HUES6 (cell line): ENCODE results near the gene EFEMP1.

ENCODE experiments used
- H3K27ac ChIP-seq: 2 replicates; pipeline ENCODE4 v1.7.0; 2013; ENCODE audit warnings: low read depth, mild to moderate bottlenecking, low read length, inconsistent platforms
- H3K27me3 ChIP-seq: 2 replicates; pipeline ENCODE4 v1.6.1; 2013; ENCODE audit warnings: low read length; ENCODE audit not compliant: control insufficient read depth, insufficient read depth
- H3K36me3 ChIP-seq: 2 replicates; pipeline ENCODE4 v1.6.1; 2013; ENCODE audit warnings: low read length; ENCODE audit not compliant: control insufficient read depth, insufficient read depth
- H3K4me1 ChIP-seq: 2 replicates; pipeline ENCODE4 v1.6.1; 2013; ENCODE audit warnings: low read length; ENCODE audit not compliant: control insufficient read depth, insufficient read depth
- H3K4me3 ChIP-seq: 2 replicates; pipeline ENCODE4 v1.5.1; 2013; ENCODE audit warnings: low read depth, low read length
- H3K9ac ChIP-seq: one replicate; pipeline ENCODE4 v1.6.1; 2013; ENCODE audit warnings: mild to moderate bottlenecking, low read length
- H3K9me3 ChIP-seq: 2 replicates; pipeline ENCODE4 v1.6.1; 2013; ENCODE audit warnings: low read depth, low read length; ENCODE audit not compliant: control insufficient read depth, insufficient read depth

Gene EFEMP1

GRCh38 chr2:55865096-55865835 lies 58.3 kb downstream of the EFEMP1 start:
- Histone ChIP-seq H3K9ac (no peak overlapping the region), H3K4me1 (no peaks in the 10 kb centered on the region), H3K36me3 (no peaks in the 10 kb centered on the region), H3K9me3 (no peaks in the 10 kb centered on the region), H3K27ac (no peak overlapping the region), H3K27me3 (no peaks in the 10 kb centered on the region), H3K4me3 (no peak overlapping the region)

GRCh38 chr2:55864351-55865084 lies 59.1 kb downstream of the EFEMP1 start:
- no peaks in the 10 kb centered on the region for H3K4me1 ChIP-seq
- H3K27ac ChIP-seq, result no peak overlapping the region
- H3K9me3 ChIP-seq, result no peaks in the 10 kb centered on the region
- H3K4me3 ChIP-seq, result no peak overlapping the region
- no peaks in the 10 kb centered on the region for H3K27me3 ChIP-seq
- H3K36me3 ChIP-seq, result no peaks in the 10 kb centered on the region
- no peak overlapping the region for H3K9ac ChIP-seq

- Histone ChIP-seq H3K9ac (no peak overlapping the region), H3K4me3 (no peak overlapping the region), H3K9me3 (no peaks in the 10 kb centered on the region), H3K27me3 (no peaks in the 10 kb centered on the region), H3K36me3 (no peaks in the 10 kb centered on the region), H3K27ac (no peak overlapping the region), H3K4me1 (no peaks in the 10 kb centered on the region)
These were observed 60.8 kb downstream of the EFEMP1 start for GRCh38 chr2:55862673-55863390.

GRCh38 chr2:55862246-55862645 lies 61.3 kb downstream of the EFEMP1 start:
- Histone ChIP-seq H3K27me3 (no peaks in the 10 kb centered on the region), H3K4me3 (no peak overlapping the region), H3K27ac (no peak overlapping the region), H3K9me3 (no peaks in the 10 kb centered on the region), H3K9ac (no peak overlapping the region), H3K4me1 (no peaks in the 10 kb centered on the region), H3K36me3 (no peaks in the 10 kb centered on the region)

GRCh38 chr2:55861733-55862132 lies 61.8 kb downstream of the EFEMP1 start:
- H3K4me3 ChIP-seq, result no peak overlapping the region
- H3K9ac ChIP-seq, result no peak overlapping the region
- no peaks in the 10 kb centered on the region for H3K4me1 ChIP-seq

GRCh38 chr2:55860832-55861231 lies 62.8 kb downstream of the EFEMP1 start:
- Histone ChIP-seq H3K27ac (no peak overlapping the region), H3K9me3 (no peaks in the 10 kb centered on the region), H3K9ac (no peak overlapping the region), H3K4me3 (no peak overlapping the region), H3K36me3 (no peaks in the 10 kb centered on the region), H3K27me3 (no peaks in the 10 kb centered on the region), H3K4me1 (no peaks in the 10 kb centered on the region)

More at GRCh38 chr2:55861733-55862132, 61.8 kb downstream of the EFEMP1 start:
- Histone ChIP-seq H3K27me3 (no peaks in the 10 kb centered on the region), H3K9me3 (no peaks in the 10 kb centered on the region), H3K36me3 (no peaks in the 10 kb centered on the region), H3K27ac (no peak overlapping the region)

- Histone ChIP-seq H3K4me3 (no peak overlapping the region), H3K9me3 (no peaks in the 10 kb centered on the region), H3K27ac (no peak overlapping the region), H3K27me3 (no peaks in the 10 kb centered on the region), H3K36me3 (no peaks in the 10 kb centered on the region), H3K4me1 (no peaks in the 10 kb centered on the region), H3K9ac (no peak overlapping the region)
These were observed 63.7 kb downstream of the EFEMP1 start for GRCh38 chr2:55859875-55860274.

GRCh38 chr2:55857766-55858165 lies 65.8 kb downstream of the EFEMP1 start:
- no peaks in the 10 kb centered on the region for H3K4me1 ChIP-seq
- H3K27ac ChIP-seq, result no peak overlapping the region
- no peaks in the 10 kb centered on the region for H3K27me3 ChIP-seq
- no peak overlapping the region for H3K4me3 ChIP-seq
- no peaks in the 10 kb centered on the region for H3K36me3 ChIP-seq
- no peak overlapping the region for H3K9ac ChIP-seq
- H3K9me3 ChIP-seq, result no peaks in the 10 kb centered on the region

GRCh38 chr2:55856936-55857335 lies 66.6 kb downstream of the EFEMP1 start:
- no peaks in the 10 kb centered on the region for H3K9me3 ChIP-seq
- no peaks in the 10 kb centered on the region for H3K4me1 ChIP-seq
- no peak overlapping the region for H3K4me3 ChIP-seq
- H3K9ac ChIP-seq, result no peak overlapping the region
- H3K27me3 ChIP-seq, result no peaks in the 10 kb centered on the region
- no peak overlapping the region for H3K27ac ChIP-seq
- no peaks in the 10 kb centered on the region for H3K36me3 ChIP-seq

GRCh38 chr2:55848096-55848495 lies 75.5 kb downstream of the EFEMP1 start:
- H3K4me3 ChIP-seq, result no peak overlapping the region
- no peaks in the 10 kb centered on the region for H3K4me1 ChIP-seq
- H3K36me3 ChIP-seq, result no peaks in the 10 kb centered on the region
- no peak overlapping the region for H3K27ac ChIP-seq
- no peak overlapping the region for H3K9ac ChIP-seq
- no peaks in the 10 kb centered on the region for H3K27me3 ChIP-seq
- H3K9me3 ChIP-seq, result 0 out of 2 replicates have a peak, but pooled peaks cover 3% of the 10 kb centered on the region

GRCh38 chr2:55846426-55846825 lies 77.2 kb downstream of the EFEMP1 start:
- Histone ChIP-seq H3K27me3 (no peaks in the 10 kb centered on the region), H3K27ac (no peak overlapping the region), H3K4me3 (no peak overlapping the region), H3K36me3 (no peaks in the 10 kb centered on the region), H3K9me3 (0 out of 2 replicates have a peak, but pooled peaks cover 3% of the 10 kb centered on the region), H3K9ac (no peak overlapping the region), H3K4me1 (no peaks in the 10 kb centered on the region)
